Measurements from ENCODE around the gene ZCCHC3.
"Not testable (repeated sequence)": the region's sequence is repeated elsewhere in the genome, so short reads cannot be mapped to it uniquely, and the experiment has no call there.

The ZCCHC3 gene

GRCh38 chr20:297098-297924 lies at the start of gene ZCCHC3:
Gene ZCCHC3, plus strand, starts transcription at chr20:297570. Its CDS starts 17 bp downstream, at chr20:297587.
- in situ Hi-C loops (cut with HindIII; ENCODE audit: low sequenced_read_pairs) = no loop called here

- in situ Hi-C loops (cut with HindIII; ENCODE audit: low sequenced_read_pairs) = no loop called here
Observed at GRCh38 chr20:251354-251753, 46.0 kb upstream of the ZCCHC3 start.

- in situ Hi-C loops (cut with HindIII; ENCODE audit: low sequenced_read_pairs) = no loop called here
Observed at GRCh38 chr20:252801-253200, 44.6 kb upstream of the ZCCHC3 start.

- in situ Hi-C loops (cut with HindIII; ENCODE audit: low sequenced_read_pairs) = not testable (repeated sequence)
Observed at GRCh38 chr20:253447-253846, 43.9 kb upstream of the ZCCHC3 start.

- in situ Hi-C loops (cut with HindIII; ENCODE audit: low sequenced_read_pairs) = no loop called here
Observed at GRCh38 chr20:257419-257818, 40.0 kb upstream of the ZCCHC3 start, which contains the start of gene DEFB132. Gene DEFB132, plus strand, starts transcription at chr20:257724. Its CDS starts 55 bp downstream, at chr20:257779.

- in situ Hi-C loops (cut with HindIII; ENCODE audit: low sequenced_read_pairs) = no loop called here
Observed at GRCh38 chr20:258269-258858, 39.0 kb upstream of the ZCCHC3 start.

GRCh38 chr20:258963-259362 lies 38.4 kb upstream of the ZCCHC3 start:
- in situ Hi-C loops (cut with HindIII; ENCODE audit: low sequenced_read_pairs) = no loop called here

- in situ Hi-C loops (cut with HindIII; ENCODE audit: low sequenced_read_pairs) = loop anchor here (5.0 to 10.0 kb wide), 2 partner anchors 72 to 385 kb away; no protein-coding TSS in a partner anchor
Observed at GRCh38 chr20:259981-260380, 37.4 kb upstream of the ZCCHC3 start.

GRCh38 chr20:263701-264100 lies 33.7 kb upstream of the ZCCHC3 start:
- in situ Hi-C loops (cut with HindIII; ENCODE audit: low sequenced_read_pairs) = loop anchor here (5.0 to 10.0 kb wide), 2 partner anchors 69 to 381 kb away; no protein-coding TSS in a partner anchor

- in situ Hi-C loops (cut with HindIII; ENCODE audit: low sequenced_read_pairs) = loop anchor here (10.0 kb wide), 1 partner anchor 378 kb away; no protein-coding TSS in a partner anchor
Observed at GRCh38 chr20:266596-267562, 30.5 kb upstream of the ZCCHC3 start.

- in situ Hi-C loops (cut with HindIII; ENCODE audit: low sequenced_read_pairs) = no loop called here
Observed at GRCh38 chr20:270517-270916, 26.9 kb upstream of the ZCCHC3 start.

GRCh38 chr20:271069-271468 lies 26.3 kb upstream of the ZCCHC3 start:
- in situ Hi-C loops (cut with HindIII; ENCODE audit: low sequenced_read_pairs) = no loop called here

GRCh38 chr20:271528-271927 lies 25.8 kb upstream of the ZCCHC3 start:
- in situ Hi-C loops (cut with HindIII; ENCODE audit: low sequenced_read_pairs) = no loop called here

- in situ Hi-C loops (cut with HindIII; ENCODE audit: low sequenced_read_pairs) = no loop called here
Observed at GRCh38 chr20:272718-273117, 24.7 kb upstream of the ZCCHC3 start.

- in situ Hi-C loops (cut with HindIII; ENCODE audit: low sequenced_read_pairs) = no loop called here
Observed at GRCh38 chr20:273884-274283, 23.5 kb upstream of the ZCCHC3 start.

- in situ Hi-C loops (cut with HindIII; ENCODE audit: low sequenced_read_pairs) = no loop called here
Observed at GRCh38 chr20:275791-276190, 21.6 kb upstream of the ZCCHC3 start.

- in situ Hi-C loops (cut with HindIII; ENCODE audit: low sequenced_read_pairs) = no loop called here
Observed at GRCh38 chr20:276620-277495, 20.5 kb upstream of the ZCCHC3 start.

GRCh38 chr20:277496-277781 lies 19.9 kb upstream of the ZCCHC3 start:
- in situ Hi-C loops (cut with HindIII; ENCODE audit: low sequenced_read_pairs) = no loop called here

GRCh38 chr20:278181-278580 lies 19.2 kb upstream of the ZCCHC3 start:
- in situ Hi-C loops (cut with HindIII; ENCODE audit: low sequenced_read_pairs) = no loop called here
